22Rv1 (cell line): ENCODE data around the gene TMEM18.

Experiments
- ZFX ChIP-seq: fragments of 450-650 bp; IDR thresholded peaks from 2 replicates; pipeline ENCODE4 v1.6.1; 2017; ENCODE audit warnings: antibody characterized with exemption, borderline replicate concordance
- TF ChIP-seq, protein P1 (sequence below): fragments of 450-650 bp; IDR thresholded peaks from 2 replicates; pipeline ENCODE4 v1.5.1; 2017; ENCODE audit warnings: mild to moderate bottlenecking

DNA sequence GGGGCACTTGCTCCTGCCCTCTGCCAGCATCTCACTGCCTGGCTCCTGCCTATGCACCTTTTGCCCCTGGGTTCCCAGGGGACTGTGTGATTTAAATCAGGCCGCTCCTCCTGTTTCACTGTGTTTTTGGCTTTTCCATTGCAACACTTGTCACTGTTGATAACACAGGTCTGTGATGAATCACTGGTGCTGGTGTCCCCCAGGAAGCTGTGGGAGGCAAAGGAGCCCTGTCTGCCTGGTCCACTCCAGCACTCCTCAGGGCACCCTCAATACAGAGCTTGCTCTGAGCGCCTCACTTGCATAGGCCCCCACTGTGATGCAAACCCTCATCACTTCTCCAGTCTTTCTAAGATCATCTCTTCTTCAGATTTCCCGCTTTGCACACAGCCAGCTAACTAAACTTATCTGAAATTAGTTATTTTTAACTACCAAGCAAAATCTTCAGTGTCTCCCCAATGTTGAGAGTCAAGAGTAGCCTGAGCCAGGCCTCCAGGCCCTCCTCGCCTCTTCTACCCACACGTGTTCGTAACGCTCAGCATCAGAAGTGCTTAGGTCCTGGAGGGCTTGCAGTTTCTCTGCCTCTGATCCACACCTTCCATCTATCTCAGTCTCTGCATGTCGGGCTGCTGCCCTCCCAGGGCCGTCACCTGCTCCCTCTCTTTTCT lies 2.8 kb downstream of the TMEM18 start:
- TF ChIP-seq, protein P1, sequence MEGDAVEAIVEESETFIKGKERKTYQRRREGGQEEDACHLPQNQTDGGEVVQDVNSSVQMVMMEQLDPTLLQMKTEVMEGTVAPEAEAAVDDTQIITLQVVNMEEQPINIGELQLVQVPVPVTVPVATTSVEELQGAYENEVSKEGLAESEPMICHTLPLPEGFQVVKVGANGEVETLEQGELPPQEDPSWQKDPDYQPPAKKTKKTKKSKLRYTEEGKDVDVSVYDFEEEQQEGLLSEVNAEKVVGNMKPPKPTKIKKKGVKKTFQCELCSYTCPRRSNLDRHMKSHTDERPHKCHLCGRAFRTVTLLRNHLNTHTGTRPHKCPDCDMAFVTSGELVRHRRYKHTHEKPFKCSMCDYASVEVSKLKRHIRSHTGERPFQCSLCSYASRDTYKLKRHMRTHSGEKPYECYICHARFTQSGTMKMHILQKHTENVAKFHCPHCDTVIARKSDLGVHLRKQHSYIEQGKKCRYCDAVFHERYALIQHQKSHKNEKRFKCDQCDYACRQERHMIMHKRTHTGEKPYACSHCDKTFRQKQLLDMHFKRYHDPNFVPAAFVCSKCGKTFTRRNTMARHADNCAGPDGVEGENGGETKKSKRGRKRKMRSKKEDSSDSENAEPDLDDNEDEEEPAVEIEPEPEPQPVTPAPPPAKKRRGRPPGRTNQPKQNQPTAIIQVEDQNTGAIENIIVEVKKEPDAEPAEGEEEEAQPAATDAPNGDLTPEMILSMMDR, result no peak
- no peak for TF ChIP-seq ZFX
